ENCODE measurements around the gene ARAP1.

Gene ARAP1

GRCh38 chr11:72755713-72756285 lies 3.6 kb upstream of the ARAP1 start:
- FAIRE-seq (no peak), DNase-seq (ENCODE audit: insufficient read length) (no peak)
- TF ChIP-seq TAF1 (IDR thresholded peaks at IDR 0.05; ENCODE audit: borderline replicate concordance, low read depth, low read length): no peak

- no peak for TF ChIP-seq POLR2A (IDR thresholded peaks at IDR 0.05; ENCODE audit: low read depth, low read length)
- no peak for TF ChIP-seq TAF1 (IDR thresholded peaks at IDR 0.05; ENCODE audit: borderline replicate concordance, low read depth, low read length)
- TF ChIP-seq POLR2AphosphoS5 (IDR thresholded peaks at IDR 0.05; ENCODE audit: low read depth, low read length): no peak
- DNase-seq (ENCODE audit: insufficient read length) (no peak), FAIRE-seq (no peak)
These were observed 2.4 kb upstream of the ARAP1 start for GRCh38 chr11:72754544-72755155.

GRCh38 chr11:72754149-72754543 lies 1.9 kb upstream of the ARAP1 start:
- DNase-seq (ENCODE audit: insufficient read length) (no peak), FAIRE-seq (no peak)
- TF ChIP-seq POLR2AphosphoS5 (IDR thresholded peaks at IDR 0.05; ENCODE audit: low read depth, low read length): no peak
- TF ChIP-seq POLR2A (IDR thresholded peaks at IDR 0.05; ENCODE audit: low read depth, low read length): no peak

DNA sequence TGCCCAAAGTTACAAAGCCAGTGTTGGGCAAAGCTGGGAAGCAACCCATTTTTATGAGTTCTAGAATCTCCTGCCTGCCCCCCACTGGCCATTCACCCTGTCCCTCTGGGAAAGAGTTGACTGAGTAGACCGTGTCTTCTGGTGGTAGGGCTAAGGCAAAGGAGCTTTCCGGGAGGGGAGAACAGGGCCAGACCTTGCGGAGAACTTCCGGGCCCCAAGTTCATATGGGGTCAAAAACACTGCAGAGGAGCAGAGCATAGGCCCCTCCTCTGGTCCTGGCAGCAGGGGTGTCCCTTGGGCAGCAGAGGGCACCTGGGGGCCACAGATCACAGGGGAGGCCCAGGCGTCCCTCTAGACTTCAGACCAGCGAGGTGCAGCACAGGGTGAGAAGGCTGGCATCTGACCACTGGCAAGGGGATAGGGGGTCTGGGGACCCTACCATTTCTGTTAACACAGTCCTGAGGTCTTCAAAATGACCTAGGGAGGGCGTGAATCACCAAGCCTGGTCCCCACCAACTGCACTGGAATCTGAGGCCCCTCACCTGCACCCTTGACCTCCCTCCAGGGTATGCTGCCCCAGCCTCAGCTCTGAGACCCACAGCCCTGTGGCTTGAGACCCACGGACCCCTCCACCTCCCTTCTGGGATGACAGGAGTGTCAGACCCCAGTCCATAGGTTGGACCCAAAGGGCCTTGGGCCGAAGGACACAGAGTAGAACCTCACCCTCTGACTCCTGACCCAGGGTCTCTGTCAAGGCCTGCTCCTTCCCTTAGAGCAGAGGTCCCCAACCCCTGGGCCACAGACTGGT lies 1.3 kb upstream of the ARAP1 start:
- DNase-seq (ENCODE audit: insufficient read length) (no peak), FAIRE-seq (no peak)
- TF ChIP-seq TAF1 (IDR thresholded peaks at IDR 0.05; ENCODE audit: borderline replicate concordance, low read depth, low read length): no peak

DNA sequence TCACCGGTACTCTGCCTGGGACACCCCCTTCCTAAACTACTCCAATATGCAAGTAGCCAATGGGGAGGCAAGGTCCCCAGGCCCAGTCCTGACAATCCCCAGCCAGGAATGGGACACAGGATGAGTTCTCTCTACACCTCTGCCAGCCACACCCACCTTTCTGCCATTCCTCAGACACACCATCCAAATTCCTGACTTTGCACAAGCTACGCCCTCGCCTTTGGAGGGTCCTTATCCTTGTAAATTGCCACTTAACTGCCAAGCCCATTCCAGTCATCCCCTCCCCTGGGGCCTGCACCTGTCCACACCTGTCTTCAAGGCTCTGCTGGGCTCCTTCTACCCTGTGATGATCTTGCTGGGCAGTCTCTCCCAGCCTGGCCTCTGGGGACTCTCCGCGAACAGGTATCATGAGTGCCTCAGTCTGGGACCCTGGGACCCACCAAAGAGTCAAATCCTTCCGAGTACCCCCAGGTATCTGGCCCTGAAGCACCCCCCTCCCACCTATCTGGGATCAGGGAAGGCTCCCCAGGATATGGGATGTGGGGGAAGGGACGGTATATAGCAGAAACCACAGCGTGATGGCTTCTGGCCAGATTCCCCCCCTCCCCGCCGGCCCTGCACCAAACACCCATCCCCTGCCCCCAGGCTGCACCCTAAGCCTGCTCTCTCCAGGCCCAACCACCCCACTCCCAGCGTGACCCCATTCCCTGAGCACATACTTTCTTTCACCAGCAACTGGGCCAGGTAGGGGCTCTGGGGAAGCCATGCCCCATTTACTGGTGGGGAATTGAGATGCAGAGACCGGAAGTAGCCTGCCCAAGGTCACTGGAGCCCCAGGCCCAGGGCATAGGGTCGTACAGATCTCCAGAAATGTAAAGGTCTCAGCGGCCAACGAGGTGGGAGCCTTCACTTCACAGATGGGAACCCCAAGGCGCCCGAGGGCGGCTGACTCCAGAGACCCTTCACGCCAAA lies 806 bp downstream of the ARAP1 start:
- FAIRE-seq (peak; percentile 40), DNase-seq (ENCODE audit: insufficient read length) (no peak)
- no peak for TF ChIP-seq TAF1 (IDR thresholded peaks at IDR 0.05; ENCODE audit: borderline replicate concordance, low read depth, low read length)
- no peak for TF ChIP-seq POLR2A (IDR thresholded peaks at IDR 0.05; ENCODE audit: low read depth, low read length)
- no peak for TF ChIP-seq POLR2AphosphoS5 (IDR thresholded peaks at IDR 0.05; ENCODE audit: low read depth, low read length)

GRCh38 chr11:72750556-72751115 lies 1.6 kb downstream of the ARAP1 start:
- no peak for FAIRE-seq
- no peak for DNase-seq (ENCODE audit: insufficient read length)
- no peak for TF ChIP-seq TAF1 (IDR thresholded peaks at IDR 0.05; ENCODE audit: borderline replicate concordance, low read depth, low read length)
- TF ChIP-seq POLR2A (IDR thresholded peaks at IDR 0.05; ENCODE audit: low read depth, low read length): no peak
- no peak for TF ChIP-seq POLR2AphosphoS5 (IDR thresholded peaks at IDR 0.05; ENCODE audit: low read depth, low read length)

GRCh38 chr11:72750086-72750485 lies 2.1 kb downstream of the ARAP1 start:
- no peak for FAIRE-seq
- TF ChIP-seq POLR2AphosphoS5 (IDR thresholded peaks at IDR 0.05; ENCODE audit: low read depth, low read length): no peak
- TF ChIP-seq TAF1 (IDR thresholded peaks at IDR 0.05; ENCODE audit: borderline replicate concordance, low read depth, low read length): no peak
- no peak for TF ChIP-seq POLR2A (IDR thresholded peaks at IDR 0.05; ENCODE audit: low read depth, low read length)
- DNase-seq (ENCODE audit: insufficient read length): no peak

- no peak for TF ChIP-seq POLR2AphosphoS5 (IDR thresholded peaks at IDR 0.05; ENCODE audit: low read depth, low read length)
- TF ChIP-seq TAF1 (IDR thresholded peaks at IDR 0.05; ENCODE audit: borderline replicate concordance, low read depth, low read length): no peak
- no peak for TF ChIP-seq POLR2A (IDR thresholded peaks at IDR 0.05; ENCODE audit: low read depth, low read length)
- FAIRE-seq (no peak), DNase-seq (ENCODE audit: insufficient read length) (no peak)
These were observed 4.8 kb downstream of the ARAP1 start for GRCh38 chr11:72747289-72747855.

DNA sequence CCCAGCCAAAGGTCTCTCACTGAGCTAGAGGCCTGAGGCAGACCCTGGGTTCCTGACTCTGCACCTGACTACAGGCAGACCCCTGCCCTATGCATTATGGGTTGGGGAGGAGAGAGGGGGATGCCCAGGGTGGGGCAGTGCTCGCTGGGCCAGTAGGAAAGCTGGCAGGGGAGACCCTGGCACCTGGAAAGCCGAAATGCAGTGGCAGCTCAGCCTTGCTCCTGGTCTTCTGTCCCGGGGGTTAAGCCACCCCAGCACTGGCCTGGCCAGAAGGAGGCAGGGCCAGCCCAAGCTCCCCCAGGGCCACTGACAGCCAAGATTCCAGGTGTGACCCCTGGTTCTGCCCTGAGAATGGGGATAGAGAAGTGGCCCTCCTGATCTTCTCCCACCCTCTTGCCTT lies 5.4 kb downstream of the ARAP1 start:
- no peak for DNase-seq (ENCODE audit: insufficient read length)
- TF ChIP-seq POLR2AphosphoS5 (IDR thresholded peaks at IDR 0.05; ENCODE audit: low read depth, low read length): no peak
- TF ChIP-seq TAF1 (IDR thresholded peaks at IDR 0.05; ENCODE audit: borderline replicate concordance, low read depth, low read length): no peak
- TF ChIP-seq POLR2A (IDR thresholded peaks at IDR 0.05; ENCODE audit: low read depth, low read length): no peak
- no peak for FAIRE-seq

DNA sequence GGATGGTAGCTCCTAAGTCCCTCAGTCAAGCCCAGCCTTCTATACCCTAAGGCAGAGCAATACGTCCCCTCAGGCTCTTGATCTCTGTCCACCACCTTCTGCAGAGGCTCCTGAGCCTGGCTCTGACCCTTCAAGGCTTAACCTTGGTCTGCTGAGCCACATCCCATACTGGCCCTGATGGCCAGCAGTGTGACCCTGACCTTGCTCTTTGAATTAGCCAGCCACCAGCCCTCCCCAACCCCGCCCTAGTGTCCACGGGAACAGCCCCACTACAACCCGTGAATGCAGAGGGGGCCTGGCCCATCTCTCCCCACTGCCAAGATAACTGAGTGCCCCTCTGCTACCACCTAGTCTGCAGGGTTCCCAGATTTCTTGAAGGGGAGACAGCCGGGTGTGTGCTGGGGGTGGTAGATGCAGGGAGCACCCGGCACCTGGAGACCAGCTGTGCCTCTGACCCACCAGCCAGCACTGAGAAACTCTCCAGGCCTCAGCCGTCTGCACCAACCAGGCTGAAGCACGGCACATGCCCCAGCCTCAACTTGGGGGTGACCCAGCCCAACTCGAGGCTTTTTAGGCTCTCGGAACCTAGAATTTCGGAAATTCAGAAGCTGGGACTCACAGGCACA lies 6.2 kb downstream of the ARAP1 start:
- TF ChIP-seq POLR2A (IDR thresholded peaks at IDR 0.05; ENCODE audit: low read depth, low read length) (no peak), POLR2AphosphoS5 (IDR thresholded peaks at IDR 0.05; ENCODE audit: low read depth, low read length) (no peak), TAF1 (IDR thresholded peaks at IDR 0.05; ENCODE audit: borderline replicate concordance, low read depth, low read length) (no peak)
- DNase-seq (ENCODE audit: insufficient read length) (no peak), FAIRE-seq (no peak)

Measured in GM12892 (cell line).